Mucosa of descending colon (tissue), 3 donors: Measurements from ENCODE around the gene ABCA4. TPM values are rescaled to one million over a fixed set of nuclear protein-coding genes. Genes with fewer than 3 reads are reported as not detected.

ENCODE experiments used
- ATAC-seq: fragments of 200-7000 bp; cut with Tn5 transposase; one replicate; pipeline ENCODE4 v1.9.1; 2020; ENCODE audit warnings: mild to moderate bottlenecking, moderate library complexity
- DNase-seq, 3 donors: peaks; one replicate each; pipeline ENCODE4 v3.0.0-alpha.2; 2020
- H3K36me3 ChIP-seq: fragments of 200-600 bp; one replicate; pipeline ENCODE4 v1.8.0; 2021; ENCODE audit warnings: low read depth, mild to moderate bottlenecking
- H3K4me1 ChIP-seq: fragments of 200-600 bp; one replicate; pipeline ENCODE4 v1.8.0; 2021; ENCODE audit warnings: low read depth, mild to moderate bottlenecking
- H3K4me3 ChIP-seq: fragments of 200-600 bp; one replicate; pipeline ENCODE4 v1.8.0; 2021; ENCODE audit warnings: mild to moderate bottlenecking
- H3K9me3 ChIP-seq: fragments of 200-600 bp; one replicate; pipeline ENCODE4 v1.8.0; 2021; ENCODE audit warnings: mild to moderate bottlenecking
- intact Hi-C, 2 donors: fragments of 100-400 bp; cut with DNase I in 1 of 2; cut with micrococcal nuclease in 1 of 2; formaldehyde crosslinking; loops; one replicate each; pipeline versions ENCODE4 v1.11.0 to v1.11.1; 2022; cut with DNase I, micrococcal nuclease
- total RNA-seq, 3 donors: library from RNA; stranded (reverse); fragmentation: NEBNext Ultra II Directional in 2 of 3; extraction: Animal tissue kit (Norgen Biotek cat#: 25700) in 2 of 3; gene quantifications; one replicate each; pipeline versions ENCODE4 v1.2.1 to v1.2.4, GENCODE V29; 2021 to 2023
- TF ChIP-seq, protein P1 (sequence below): fragments of 200-600 bp; IDR thresholded peaks from one replicate; pipeline ENCODE4 v1.8.0; 2022; ENCODE audit warnings: antibody characterized with exemption, mild to moderate bottlenecking
- donor health status: DM: no; HTN: no; CAD: no; lungs with moderate emphysema.
- donor health status: DM: no; HTN: no; CAD: no.
- donor health status: DM: no; HTN: yes; CAD: no.

Gene ABCA4
- total RNA-seq, 3 donors from 2014 or later, result 0.34 to 1.0 TPM; not detected in 1

DNA sequence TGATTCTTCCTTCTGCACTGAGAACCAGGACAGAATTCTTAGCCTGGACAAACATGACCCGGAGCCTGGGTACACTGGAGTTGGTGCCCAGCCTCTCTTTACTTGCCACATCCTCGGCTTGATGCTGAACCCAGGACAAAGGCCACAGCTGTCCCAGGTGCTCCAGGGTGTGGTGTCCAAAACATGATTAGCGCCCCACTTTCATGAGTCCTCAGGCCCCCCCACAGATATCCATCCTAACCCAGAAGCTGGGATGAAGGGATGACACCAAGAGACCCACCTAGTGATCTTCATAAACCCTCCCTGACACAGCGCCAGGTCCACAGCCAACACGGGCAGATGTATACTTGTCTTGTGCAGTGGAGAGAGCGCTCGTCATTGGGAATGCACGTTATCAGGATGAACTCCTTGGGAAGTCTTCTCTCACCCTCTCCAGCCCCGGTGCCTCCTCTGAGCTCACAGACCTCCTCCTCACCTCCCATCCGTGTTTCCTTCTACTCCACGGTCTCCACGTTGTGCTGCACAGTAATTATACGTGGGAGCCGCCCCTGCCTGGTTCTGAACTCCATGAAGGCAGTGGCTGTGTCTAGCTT is 3.6 kb downstream of the ABCA4 start:
- no peak for ATAC-seq
- intact Hi-C loops, result no loop called here
- Histone ChIP-seq H3K4me3 (no peak overlapping the region), H3K4me1 (no peaks in the 10 kb centered on the region), H3K9me3 (no peaks in the 10 kb centered on the region), H3K36me3 (no peaks in the 10 kb centered on the region)
- DNase-seq, result no peak
- TF ChIP-seq, protein P1, sequence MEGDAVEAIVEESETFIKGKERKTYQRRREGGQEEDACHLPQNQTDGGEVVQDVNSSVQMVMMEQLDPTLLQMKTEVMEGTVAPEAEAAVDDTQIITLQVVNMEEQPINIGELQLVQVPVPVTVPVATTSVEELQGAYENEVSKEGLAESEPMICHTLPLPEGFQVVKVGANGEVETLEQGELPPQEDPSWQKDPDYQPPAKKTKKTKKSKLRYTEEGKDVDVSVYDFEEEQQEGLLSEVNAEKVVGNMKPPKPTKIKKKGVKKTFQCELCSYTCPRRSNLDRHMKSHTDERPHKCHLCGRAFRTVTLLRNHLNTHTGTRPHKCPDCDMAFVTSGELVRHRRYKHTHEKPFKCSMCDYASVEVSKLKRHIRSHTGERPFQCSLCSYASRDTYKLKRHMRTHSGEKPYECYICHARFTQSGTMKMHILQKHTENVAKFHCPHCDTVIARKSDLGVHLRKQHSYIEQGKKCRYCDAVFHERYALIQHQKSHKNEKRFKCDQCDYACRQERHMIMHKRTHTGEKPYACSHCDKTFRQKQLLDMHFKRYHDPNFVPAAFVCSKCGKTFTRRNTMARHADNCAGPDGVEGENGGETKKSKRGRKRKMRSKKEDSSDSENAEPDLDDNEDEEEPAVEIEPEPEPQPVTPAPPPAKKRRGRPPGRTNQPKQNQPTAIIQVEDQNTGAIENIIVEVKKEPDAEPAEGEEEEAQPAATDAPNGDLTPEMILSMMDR, result no peak

DNA sequence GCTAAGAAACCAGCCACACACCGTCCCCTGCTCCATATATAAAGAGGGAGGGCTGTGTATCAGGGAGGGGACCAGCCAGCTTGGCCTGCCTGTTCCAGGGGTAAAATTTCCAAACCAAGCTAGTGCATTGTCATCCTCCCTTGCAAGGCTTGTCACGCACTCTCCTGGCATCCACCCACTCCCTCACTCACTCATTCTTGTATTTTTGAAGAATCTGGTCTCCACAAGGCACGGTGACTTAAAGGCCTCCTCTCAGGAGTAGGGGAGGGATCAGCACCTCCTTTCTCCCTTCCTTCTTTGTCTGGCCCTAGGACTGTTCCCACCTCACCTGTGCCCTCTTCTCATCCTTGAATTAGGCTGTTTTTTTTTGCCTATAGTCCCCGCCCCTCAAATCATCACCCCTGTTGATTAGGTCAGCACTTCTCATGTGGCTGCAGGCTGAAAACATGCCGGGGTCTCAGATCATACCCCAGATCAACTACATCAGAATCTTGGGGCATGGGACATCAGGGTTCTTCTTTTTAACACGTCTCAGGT is 5.0 kb downstream of the ABCA4 start:
- Histone ChIP-seq H3K4me1 (no peaks in the 10 kb centered on the region), H3K9me3 (no peaks in the 10 kb centered on the region), H3K4me3 (no peak overlapping the region), H3K36me3 (no peaks in the 10 kb centered on the region)
- intact Hi-C loops, result no loop called here
- ATAC-seq (no peak), DNase-seq (no peak)
- TF ChIP-seq, protein P1, result no peak

DNA sequence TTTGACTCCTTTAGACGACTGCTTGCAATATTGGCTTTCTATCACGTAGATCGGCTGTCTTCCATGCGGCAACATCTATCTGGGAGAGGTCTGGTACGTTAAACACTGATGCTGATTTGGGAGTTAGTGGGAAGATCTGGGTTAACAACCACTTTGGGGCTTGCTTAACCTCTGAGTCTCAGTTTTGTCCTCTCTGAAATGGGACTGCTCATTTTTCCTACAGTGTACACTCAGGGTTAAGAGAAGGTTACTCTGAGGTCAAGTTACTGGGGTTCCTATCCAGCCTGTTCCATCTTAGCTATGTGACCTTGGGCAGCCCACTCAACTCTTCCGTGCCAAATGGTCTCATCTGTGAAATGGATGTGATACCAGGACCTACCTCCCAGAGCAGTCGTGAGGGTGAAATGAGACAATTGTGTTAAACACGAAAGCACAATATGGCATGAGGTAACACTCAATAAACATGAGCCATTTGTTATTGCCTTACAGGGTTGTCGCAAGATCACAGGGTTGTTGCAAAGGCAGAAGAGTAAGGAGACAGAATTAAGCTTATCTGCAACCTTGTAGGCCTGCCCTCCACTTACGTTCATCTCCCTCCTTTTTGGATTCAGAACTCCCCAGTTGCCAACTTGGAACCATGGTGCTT is 5.6 kb downstream of the ABCA4 start:
- Histone ChIP-seq H3K4me1 (no peaks in the 10 kb centered on the region), H3K36me3 (no peaks in the 10 kb centered on the region), H3K9me3 (no peaks in the 10 kb centered on the region), H3K4me3 (no peak overlapping the region)
- intact Hi-C loops, result no loop called here
- no peak for ATAC-seq
- TF ChIP-seq, protein P1, result no peak
- DNase-seq, result no peak

DNA sequence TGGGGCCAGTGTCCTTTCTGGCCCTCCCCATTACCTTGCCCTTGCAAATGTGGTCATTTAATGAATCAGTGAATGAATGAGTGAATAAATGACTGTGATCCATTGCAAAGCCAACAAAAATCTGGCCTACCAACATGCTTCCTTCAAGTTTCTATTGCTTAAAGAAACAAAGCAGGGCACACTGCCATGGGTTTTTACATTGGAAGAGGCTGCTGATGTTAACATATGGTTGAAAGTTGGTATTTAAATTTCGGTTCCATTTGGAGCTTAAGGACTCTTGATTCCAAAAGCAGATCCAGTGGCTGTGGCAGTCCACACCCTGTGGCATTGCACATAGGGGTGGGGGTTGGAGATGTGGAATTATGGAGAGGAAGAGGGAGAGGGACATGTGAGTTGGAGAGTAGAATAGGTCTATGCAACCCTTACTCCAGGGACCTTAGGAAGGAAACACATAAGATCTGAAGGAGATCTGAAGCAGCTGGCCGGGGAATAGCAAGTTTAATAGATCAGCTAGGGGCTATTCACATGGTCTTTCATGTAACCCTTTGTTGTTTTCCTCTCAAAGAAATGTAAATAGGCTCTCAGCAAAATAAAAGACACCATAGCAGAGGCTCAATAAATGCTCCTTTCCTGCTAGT is 7.2 kb downstream of the ABCA4 start:
- TF ChIP-seq, protein P1, result no peak
- Histone ChIP-seq H3K9me3 (no peaks in the 10 kb centered on the region), H3K4me1 (no peaks in the 10 kb centered on the region), H3K4me3 (no peak overlapping the region), H3K36me3 (no peaks in the 10 kb centered on the region)
- no peak for DNase-seq
- intact Hi-C loops, result no loop called here
- ATAC-seq, result no peak

DNA sequence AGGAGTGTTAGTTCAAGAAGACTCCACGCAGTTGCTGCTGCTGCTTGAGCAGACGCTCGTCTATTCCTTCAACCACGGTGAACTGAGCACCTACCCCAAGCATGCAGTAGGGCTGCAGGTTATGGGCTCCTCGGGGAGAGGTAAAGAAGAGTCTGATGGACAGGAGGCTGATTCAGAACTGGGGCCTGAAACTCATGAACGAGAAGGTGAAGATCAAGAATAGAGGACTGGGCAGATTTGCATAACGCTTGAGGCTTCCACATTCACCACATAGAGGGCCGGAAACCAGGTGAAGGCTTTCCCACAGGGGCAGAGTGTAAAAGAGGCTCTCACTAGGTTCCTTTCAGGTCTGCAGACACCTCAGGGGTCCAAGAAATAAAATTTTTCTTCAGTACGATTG is 9.1 kb downstream of the ABCA4 start:
- no peaks in the 10 kb centered on the region for H3K36me3 ChIP-seq
- no peak overlapping the region for H3K4me3 ChIP-seq
- intact Hi-C loops, result no loop called here
- no peaks in the 10 kb centered on the region for H3K9me3 ChIP-seq
- TF ChIP-seq, protein P1, result no peak
- DNase-seq (no peak), ATAC-seq (no peak)
- H3K4me1 ChIP-seq, result no peaks in the 10 kb centered on the region
